Neutrophil (primary cell): ENCODE results near the gene SMOC2.

ENCODE experiments used
- H3K27ac ChIP-seq: fragments of 200-600 bp; sonication (generic); 2 replicates; pipeline ENCODE4 v1.5.1; 2016; ENCODE audit warnings: mild to moderate bottlenecking, moderate library complexity
- H3K27me3 ChIP-seq: fragments of 200-600 bp; sonication (generic); 2 replicates; pipeline ENCODE4 v1.6.0; 2016; ENCODE audit warnings: mild to moderate bottlenecking
- H3K36me3 ChIP-seq: fragments of 200-600 bp; sonication (generic); 2 replicates; pipeline ENCODE4 v1.5.1; 2017
- H3K4me1 ChIP-seq, 2 experiments: fragments of 200-600 bp in 1 of 2; sonication (generic) in 1 of 2; 1 replicate in 1 of 2; 2 replicates in 1 of 2; pipeline versions ENCODE4 v1.5.1 to v1.6.1; 2013 to 2016; ENCODE audit warnings: low read depth in 1 of 2, low read length in 1 of 2, mild to moderate bottlenecking in 1 of 2, moderate library complexity in 1 of 2; ENCODE audit not compliant: control insufficient read depth in 1 of 2, insufficient read depth in 1 of 2
- H3K4me3 ChIP-seq, 2 experiments: fragments of 200-600 bp in 1 of 2; sonication (generic) in 1 of 2; 1 replicate in 1 of 2; 2 replicates in 1 of 2; pipeline ENCODE4 v1.5.1; 2013 to 2016; ENCODE audit warnings: low read depth in 1 of 2, low read length in 1 of 2, mild to moderate bottlenecking in 1 of 2, moderate library complexity in 1 of 2
- H3K9me3 ChIP-seq: fragments of 200-600 bp; sonication (generic); 2 replicates; pipeline ENCODE4 v1.5.1; 2016
- TF ChIP-seq, protein P1 (sequence below): fragments of 200-600 bp; sonication (generic); IDR thresholded peaks from 2 replicates; pipeline ENCODE4 v1.5.1; 2016; ENCODE audit warnings: antibody characterized with exemption

Gene SMOC2

DNA sequence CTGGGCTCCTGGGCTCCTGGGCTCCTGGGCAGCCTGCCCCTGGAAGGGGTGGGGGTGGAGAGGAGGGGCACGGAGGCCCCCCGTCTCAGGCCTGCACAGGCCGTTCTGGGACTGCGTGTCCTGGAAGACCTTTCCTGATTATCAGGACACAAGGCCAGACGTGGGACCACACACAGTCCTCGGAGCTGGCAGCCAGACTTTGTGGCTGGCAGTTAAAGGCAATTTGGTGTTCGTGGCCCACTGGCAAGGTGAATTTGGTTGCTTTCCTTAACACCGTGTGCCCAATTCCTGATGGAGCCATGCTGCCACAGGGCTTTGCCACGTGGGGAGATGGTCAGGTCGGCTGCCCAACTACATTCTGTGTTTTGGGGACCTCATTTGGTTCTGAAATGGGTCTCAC is 113.5 kb downstream of the SMOC2 start:
- H3K4me3 ChIP-seq = no peak overlapping the region
- H3K36me3 ChIP-seq = no peaks in the 10 kb centered on the region
- H3K9me3 ChIP-seq = no peaks in the 10 kb centered on the region
- no peaks in the 10 kb centered on the region for H3K27me3 ChIP-seq
- H3K4me1 ChIP-seq = no peaks in the 10 kb centered on the region
- H3K27ac ChIP-seq = no peak overlapping the region
- TF ChIP-seq, protein P1, sequence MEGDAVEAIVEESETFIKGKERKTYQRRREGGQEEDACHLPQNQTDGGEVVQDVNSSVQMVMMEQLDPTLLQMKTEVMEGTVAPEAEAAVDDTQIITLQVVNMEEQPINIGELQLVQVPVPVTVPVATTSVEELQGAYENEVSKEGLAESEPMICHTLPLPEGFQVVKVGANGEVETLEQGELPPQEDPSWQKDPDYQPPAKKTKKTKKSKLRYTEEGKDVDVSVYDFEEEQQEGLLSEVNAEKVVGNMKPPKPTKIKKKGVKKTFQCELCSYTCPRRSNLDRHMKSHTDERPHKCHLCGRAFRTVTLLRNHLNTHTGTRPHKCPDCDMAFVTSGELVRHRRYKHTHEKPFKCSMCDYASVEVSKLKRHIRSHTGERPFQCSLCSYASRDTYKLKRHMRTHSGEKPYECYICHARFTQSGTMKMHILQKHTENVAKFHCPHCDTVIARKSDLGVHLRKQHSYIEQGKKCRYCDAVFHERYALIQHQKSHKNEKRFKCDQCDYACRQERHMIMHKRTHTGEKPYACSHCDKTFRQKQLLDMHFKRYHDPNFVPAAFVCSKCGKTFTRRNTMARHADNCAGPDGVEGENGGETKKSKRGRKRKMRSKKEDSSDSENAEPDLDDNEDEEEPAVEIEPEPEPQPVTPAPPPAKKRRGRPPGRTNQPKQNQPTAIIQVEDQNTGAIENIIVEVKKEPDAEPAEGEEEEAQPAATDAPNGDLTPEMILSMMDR = no peak

DNA sequence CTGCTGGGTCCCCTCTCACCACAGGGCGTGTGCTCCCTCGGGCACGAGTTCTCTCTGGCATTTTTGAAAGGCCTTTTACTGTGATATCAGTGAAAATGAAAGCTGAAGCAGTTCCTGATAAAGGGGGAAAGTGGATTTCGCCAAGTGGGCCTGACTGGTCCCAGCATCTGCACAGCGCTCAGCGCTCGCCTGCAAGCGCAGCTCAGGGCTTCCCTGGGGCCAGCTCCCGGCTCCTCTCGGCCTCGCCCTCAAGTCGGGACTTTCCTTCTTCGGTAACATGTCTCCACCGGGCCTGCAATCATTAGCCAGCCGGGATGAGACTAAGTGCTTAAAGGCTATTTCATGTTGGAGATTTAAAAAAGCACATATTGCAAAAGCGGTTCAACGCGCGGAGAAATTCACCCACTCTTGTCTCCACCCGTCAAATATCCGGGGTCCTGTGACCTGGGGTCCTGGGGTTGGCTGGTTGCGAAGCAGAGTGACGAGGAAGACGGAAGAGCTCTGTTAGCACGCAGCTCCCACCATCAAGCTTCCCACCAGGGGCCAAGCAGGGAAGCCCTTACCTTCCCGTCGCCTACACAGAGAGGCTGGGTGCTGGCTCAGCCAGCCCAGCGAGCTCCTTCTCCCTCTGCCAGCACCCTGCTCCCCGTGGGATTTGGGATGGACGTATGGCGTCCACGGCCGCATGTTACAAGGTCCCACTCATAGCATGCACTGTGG is 114.1 kb downstream of the SMOC2 start:
- Histone ChIP-seq H3K27me3 (no peaks in the 10 kb centered on the region), H3K36me3 (no peaks in the 10 kb centered on the region), H3K4me1 (no peaks in the 10 kb centered on the region), H3K27ac (no peak overlapping the region), H3K4me3 (no peak overlapping the region), H3K9me3 (no peaks in the 10 kb centered on the region)
- TF ChIP-seq, protein P1 = no peak

DNA sequence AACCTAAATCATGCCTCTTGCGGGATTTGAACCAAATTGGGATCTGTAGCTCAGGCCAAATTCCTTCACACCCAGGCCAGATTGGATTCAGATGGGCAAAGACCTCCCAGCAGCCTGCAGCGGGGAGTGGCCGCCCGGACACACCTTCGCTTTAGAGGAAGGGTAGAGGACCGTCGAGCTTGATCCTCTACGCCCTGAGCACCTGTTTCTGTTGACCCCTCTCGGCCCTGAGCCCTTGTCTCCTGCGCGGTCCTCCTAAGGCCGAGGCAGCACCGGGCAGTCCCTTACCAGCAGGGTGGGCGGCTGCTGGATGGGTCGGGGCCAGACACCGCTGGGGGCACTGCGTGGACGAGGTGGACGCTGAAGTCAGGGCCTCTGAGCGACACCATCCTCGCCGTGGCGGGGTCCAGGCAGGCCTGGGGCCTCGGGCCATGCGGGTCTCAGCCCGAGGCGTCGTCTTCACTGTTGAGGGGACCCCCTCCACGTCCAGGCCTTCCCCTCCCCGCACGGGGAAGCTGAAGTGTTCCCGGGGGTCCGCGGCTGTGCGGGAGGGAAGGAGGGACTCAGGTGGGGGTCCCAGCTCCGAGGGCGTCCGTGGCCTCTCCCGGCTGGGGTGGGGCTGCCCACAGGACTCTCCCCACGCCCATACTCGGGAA is 114.8 kb downstream of the SMOC2 start:
- H3K4me3 ChIP-seq = no peak overlapping the region
- H3K9me3 ChIP-seq = no peaks in the 10 kb centered on the region
- no peaks in the 10 kb centered on the region for H3K27me3 ChIP-seq
- H3K27ac ChIP-seq = no peak overlapping the region
- TF ChIP-seq, protein P1 = no peak
- no peaks in the 10 kb centered on the region for H3K36me3 ChIP-seq
- no peaks in the 10 kb centered on the region for H3K4me1 ChIP-seq

DNA sequence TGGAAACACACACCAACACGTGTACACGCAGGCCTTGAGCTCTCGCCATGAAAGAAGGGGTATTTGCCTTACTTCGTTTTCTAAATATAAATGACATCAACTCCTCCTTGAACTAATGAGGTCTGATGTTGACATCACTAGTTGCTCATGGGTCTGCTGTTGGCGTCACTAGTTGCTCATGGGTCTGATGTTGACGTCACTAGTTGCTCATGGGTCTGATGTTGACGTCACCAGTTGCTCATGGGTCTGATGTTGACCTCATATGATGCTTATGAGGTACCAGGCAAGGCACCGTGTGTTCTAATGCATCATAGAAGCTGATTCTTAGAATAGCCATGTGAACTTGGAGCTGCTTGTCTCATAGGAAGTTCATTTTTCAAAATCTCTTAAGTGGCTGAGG is 116.5 kb downstream of the SMOC2 start:
- Histone ChIP-seq H3K36me3 (no peaks in the 10 kb centered on the region), H3K27ac (no peak overlapping the region), H3K4me1 (no peaks in the 10 kb centered on the region), H3K9me3 (no peaks in the 10 kb centered on the region), H3K27me3 (no peaks in the 10 kb centered on the region), H3K4me3 (no peak overlapping the region)
- TF ChIP-seq, protein P1 = no peak

DNA sequence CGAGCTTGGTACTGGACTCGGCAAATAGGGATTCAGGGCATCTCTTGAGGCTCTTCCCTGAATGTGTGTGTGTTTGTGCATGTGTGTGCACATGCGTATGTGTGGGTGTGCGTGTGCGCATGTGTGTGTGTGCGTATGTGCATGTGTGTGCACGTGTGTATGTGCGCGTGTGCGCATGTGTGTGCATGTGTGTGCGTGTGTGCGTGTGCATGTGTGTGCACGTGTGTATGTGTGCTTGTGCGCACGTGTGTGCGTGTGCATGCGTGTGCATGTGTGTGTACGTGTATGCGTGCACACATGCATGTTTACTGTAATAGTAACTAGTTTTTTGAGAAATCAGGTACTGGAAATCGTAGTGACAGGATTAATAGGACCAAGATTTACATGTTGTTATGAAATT is 117.7 kb downstream of the SMOC2 start:
- Histone ChIP-seq H3K4me1 (no peaks in the 10 kb centered on the region), H3K27ac (no peak overlapping the region), H3K36me3 (no peaks in the 10 kb centered on the region), H3K9me3 (no peaks in the 10 kb centered on the region), H3K27me3 (no peaks in the 10 kb centered on the region), H3K4me3 (no peak overlapping the region)
- TF ChIP-seq, protein P1 = no peak
